ENCODE data around the gene ADAMTS14.

The ADAMTS14 gene

DNA sequence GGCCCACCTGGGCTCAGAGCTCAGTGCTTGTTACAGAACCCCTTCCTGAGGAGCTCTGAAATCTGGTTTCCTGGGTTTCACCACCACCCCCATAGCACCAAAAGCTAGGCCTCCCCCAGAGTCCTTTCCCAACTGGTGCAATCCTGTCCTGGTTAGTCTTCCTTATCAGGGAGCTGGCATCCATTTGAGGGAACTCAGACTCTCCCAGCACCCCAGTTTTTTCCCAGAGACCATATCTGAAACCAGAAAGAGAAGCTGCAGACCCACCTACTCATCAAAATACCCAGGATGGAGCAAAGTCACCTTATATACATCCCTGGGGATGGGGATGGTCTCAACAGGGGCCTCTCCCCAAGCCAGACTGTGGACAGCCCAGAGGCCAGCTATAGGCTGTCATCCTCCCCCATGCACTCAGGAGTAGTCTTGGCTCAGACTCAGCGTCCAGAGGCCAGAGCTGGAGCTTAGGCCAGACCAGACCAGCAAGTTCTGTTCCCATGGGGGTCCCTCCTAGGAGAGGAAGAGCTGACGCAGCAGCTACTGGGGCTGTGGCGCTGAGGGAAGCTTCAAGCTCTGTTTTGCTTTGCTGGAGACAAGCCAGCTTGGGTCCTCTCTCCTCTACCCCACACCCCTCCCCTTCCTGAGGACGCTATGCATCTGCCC is 109.9 kb downstream of the ADAMTS14 start:
- H3K27me3 ChIP-seq (ENCODE audit: insufficient read depth, low read depth, severe bottlenecking), result no peaks in the 10 kb centered on the region
- DNase-seq, result no peak
- no peaks in the 10 kb centered on the region for H3K9me3 ChIP-seq (ENCODE audit: severe bottlenecking)

GRCh38 chr10:70782746-70783680 is 110.7 kb downstream of the ADAMTS14 start:
- Histone ChIP-seq H3K27ac (no peak overlapping the region), H3K27me3 (ENCODE audit: insufficient read depth, low read depth, severe bottlenecking) (no peaks in the 10 kb centered on the region), H3K9me3 (ENCODE audit: severe bottlenecking) (peaks cover 1% of the 10 kb centered on the region), H3K36me3 (no peaks in the 10 kb centered on the region), H3K4me3 (ENCODE audit: low read depth, low read length) (no peak overlapping the region)
- TF ChIP-seq, protein P1, sequence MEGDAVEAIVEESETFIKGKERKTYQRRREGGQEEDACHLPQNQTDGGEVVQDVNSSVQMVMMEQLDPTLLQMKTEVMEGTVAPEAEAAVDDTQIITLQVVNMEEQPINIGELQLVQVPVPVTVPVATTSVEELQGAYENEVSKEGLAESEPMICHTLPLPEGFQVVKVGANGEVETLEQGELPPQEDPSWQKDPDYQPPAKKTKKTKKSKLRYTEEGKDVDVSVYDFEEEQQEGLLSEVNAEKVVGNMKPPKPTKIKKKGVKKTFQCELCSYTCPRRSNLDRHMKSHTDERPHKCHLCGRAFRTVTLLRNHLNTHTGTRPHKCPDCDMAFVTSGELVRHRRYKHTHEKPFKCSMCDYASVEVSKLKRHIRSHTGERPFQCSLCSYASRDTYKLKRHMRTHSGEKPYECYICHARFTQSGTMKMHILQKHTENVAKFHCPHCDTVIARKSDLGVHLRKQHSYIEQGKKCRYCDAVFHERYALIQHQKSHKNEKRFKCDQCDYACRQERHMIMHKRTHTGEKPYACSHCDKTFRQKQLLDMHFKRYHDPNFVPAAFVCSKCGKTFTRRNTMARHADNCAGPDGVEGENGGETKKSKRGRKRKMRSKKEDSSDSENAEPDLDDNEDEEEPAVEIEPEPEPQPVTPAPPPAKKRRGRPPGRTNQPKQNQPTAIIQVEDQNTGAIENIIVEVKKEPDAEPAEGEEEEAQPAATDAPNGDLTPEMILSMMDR (IDR thresholded peaks at IDR 0.05; ENCODE audit: low read depth, low read length), result no peak
- DNase-seq, result no peak

More for the DNA sequence above, 109.9 kb downstream of the ADAMTS14 start:
- TF ChIP-seq, protein P1 (IDR thresholded peaks at IDR 0.05; ENCODE audit: low read depth, low read length), result no peak
- Histone ChIP-seq H3K4me3 (ENCODE audit: low read depth, low read length) (no peak overlapping the region), H3K36me3 (no peaks in the 10 kb centered on the region), H3K27ac (no peak overlapping the region)

DNA sequence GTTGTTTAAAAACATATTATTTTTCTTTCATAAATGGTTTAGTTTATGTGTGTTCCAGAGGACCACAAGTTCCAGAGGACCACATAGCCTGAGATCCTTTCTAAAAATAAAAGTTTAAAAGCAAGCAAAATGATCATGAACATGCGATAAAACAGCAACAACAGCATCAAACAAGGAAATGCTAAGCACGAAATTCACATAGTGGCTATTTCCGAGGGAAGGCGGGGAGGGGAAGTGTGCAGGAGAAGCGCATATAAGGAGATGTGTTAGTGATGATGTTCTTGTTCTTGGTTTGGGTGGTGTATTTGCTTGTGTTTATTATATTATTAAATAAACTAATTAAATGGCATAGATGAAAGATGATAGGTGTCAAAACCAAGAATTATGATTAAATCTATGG is 111.7 kb downstream of the ADAMTS14 start:
- Histone ChIP-seq H3K4me3 (ENCODE audit: low read depth, low read length) (no peak overlapping the region), H3K9me3 (ENCODE audit: severe bottlenecking) (peaks cover 3% of the 10 kb centered on the region), H3K27ac (no peak overlapping the region), H3K27me3 (ENCODE audit: insufficient read depth, low read depth, severe bottlenecking) (no peaks in the 10 kb centered on the region), H3K36me3 (no peaks in the 10 kb centered on the region)
- no peak for DNase-seq
- TF ChIP-seq, protein P1 (IDR thresholded peaks at IDR 0.05; ENCODE audit: low read depth, low read length), result no peak

- Histone ChIP-seq H3K27ac (no peak overlapping the region), H3K4me3 (ENCODE audit: low read depth, low read length) (no peak overlapping the region), H3K27me3 (ENCODE audit: insufficient read depth, low read depth, severe bottlenecking) (no peaks in the 10 kb centered on the region), H3K9me3 (ENCODE audit: severe bottlenecking) (peaks cover 3% of the 10 kb centered on the region), H3K36me3 (no peaks in the 10 kb centered on the region)
- TF ChIP-seq, protein P1 (IDR thresholded peaks at IDR 0.05; ENCODE audit: low read depth, low read length), result no peak
- DNase-seq, result no peak
Observed at GRCh38 chr10:70784471-70784870, 112.2 kb downstream of the ADAMTS14 start.

DNA sequence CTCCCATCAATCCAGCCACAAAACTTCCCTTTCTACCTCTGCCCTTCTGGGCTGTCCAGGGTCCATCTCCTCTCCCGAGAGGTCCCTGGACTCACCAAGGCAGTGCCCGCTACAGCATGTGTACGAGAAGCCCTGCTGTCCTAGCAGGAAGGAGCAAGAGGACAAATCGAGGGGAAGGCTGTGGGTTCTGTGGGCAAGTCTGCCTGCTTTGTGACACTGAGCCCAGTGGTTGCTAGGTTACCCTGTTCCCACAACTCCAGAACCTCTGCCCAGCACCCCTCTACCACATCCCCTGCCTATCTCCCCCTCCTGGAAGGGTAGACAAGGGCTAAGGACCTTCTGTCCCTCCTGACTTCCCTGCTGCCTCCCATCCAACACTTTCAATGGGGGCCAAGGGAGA is 112.9 kb downstream of the ADAMTS14 start, which contains the start of gene TBATA:
Gene TBATA, minus strand, starts transcription at position 188 of the 400 bp plus-strand sequence. CDS start 1,998 bp downstream, outside the sequence.
- peaks cover 3% of the 10 kb centered on the region for H3K9me3 ChIP-seq (ENCODE audit: severe bottlenecking)
- no peaks in the 10 kb centered on the region for H3K36me3 ChIP-seq
- H3K27me3 ChIP-seq (ENCODE audit: insufficient read depth, low read depth, severe bottlenecking), result no peaks in the 10 kb centered on the region
- H3K4me3 ChIP-seq (ENCODE audit: low read depth, low read length), result no peak within 1 kb of the TSS
- H3K27ac ChIP-seq, result no peak within 1 kb of the TSS
- TF ChIP-seq, protein P1 (IDR thresholded peaks at IDR 0.05; ENCODE audit: low read depth, low read length), result no peak
- DNase-seq, result no peak

All from WERI-Rb-1 (cell line).